ENCODE measurements around the gene CRCP.

The CRCP gene

DNA sequence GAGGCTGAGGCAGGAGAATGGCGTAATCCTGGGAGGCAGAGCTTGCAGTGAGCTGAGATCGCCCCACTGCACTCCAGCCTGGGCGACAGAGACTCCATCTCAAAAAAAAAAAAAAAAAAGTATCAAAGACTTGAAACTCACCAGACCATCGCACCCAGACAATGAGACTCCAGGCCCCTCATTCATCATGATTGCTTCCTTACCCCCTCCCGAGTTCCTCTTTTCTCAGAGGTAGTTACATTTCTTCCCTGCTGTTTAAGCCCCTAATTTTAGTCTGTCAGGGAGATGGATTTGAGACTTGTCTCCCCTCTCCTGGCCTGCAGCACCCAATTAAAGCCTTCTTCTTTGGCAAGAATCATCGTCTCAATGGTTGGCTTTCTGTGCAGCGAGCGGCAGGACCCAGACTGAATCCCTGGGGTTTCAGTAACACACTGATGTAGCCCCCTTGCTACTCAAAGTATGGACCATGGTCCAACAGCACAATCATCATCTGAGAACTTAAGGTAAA lies 71.1 kb downstream of the CRCP start:
- no peak for DNase-seq (ENCODE audit: low read depth, low spot score)
- CTCF ChIA-PET = interaction anchor here (1.4 kb wide), 1 partner anchor 14 kb away, joined by 3 read pairs; no protein-coding TSS in a partner anchor
- POLR2A ChIA-PET = no interaction called here
- no peak overlapping the region for H3K4me3 ChIP-seq (ENCODE audit: low read depth, low read length)
- TF ChIP-seq, protein P1, sequence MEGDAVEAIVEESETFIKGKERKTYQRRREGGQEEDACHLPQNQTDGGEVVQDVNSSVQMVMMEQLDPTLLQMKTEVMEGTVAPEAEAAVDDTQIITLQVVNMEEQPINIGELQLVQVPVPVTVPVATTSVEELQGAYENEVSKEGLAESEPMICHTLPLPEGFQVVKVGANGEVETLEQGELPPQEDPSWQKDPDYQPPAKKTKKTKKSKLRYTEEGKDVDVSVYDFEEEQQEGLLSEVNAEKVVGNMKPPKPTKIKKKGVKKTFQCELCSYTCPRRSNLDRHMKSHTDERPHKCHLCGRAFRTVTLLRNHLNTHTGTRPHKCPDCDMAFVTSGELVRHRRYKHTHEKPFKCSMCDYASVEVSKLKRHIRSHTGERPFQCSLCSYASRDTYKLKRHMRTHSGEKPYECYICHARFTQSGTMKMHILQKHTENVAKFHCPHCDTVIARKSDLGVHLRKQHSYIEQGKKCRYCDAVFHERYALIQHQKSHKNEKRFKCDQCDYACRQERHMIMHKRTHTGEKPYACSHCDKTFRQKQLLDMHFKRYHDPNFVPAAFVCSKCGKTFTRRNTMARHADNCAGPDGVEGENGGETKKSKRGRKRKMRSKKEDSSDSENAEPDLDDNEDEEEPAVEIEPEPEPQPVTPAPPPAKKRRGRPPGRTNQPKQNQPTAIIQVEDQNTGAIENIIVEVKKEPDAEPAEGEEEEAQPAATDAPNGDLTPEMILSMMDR (IDR thresholded peaks at IDR 0.05; ENCODE audit: insufficient read depth, low read length, missing control alignments) = no peak

DNA sequence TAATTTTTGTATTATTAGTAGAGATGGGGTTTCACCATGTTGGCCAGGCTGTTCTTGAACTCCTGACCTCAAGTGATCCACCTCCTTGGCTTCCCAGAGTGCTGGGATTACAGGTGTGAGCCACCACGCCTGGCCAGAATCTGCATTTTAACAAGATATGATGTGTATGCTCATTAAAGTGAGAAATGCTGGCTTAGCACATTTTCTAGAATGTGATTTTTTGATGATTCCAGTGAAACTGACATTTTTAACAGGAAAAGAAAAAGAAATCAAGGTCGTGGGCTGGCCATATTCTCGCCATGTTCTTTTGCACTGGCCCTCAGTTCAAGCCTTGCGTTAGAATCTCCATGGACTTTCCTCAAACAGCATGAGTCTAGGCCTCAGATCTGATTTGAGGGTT lies 72.3 kb downstream of the CRCP start:
- DNase-seq (ENCODE audit: low read depth, low spot score) = no peak
- ChIA-PET CTCF (interaction anchor here (1.5 kb wide), 1 partner anchor 18 kb away, joined by 5 read pairs; the partner anchor contains the start of gene TPST1), POLR2A (no interaction called here)
- TF ChIP-seq, protein P1 (IDR thresholded peaks at IDR 0.05; ENCODE audit: insufficient read depth, low read length, missing control alignments) = no peak
- no peak overlapping the region for H3K4me3 ChIP-seq (ENCODE audit: low read depth, low read length)

DNA sequence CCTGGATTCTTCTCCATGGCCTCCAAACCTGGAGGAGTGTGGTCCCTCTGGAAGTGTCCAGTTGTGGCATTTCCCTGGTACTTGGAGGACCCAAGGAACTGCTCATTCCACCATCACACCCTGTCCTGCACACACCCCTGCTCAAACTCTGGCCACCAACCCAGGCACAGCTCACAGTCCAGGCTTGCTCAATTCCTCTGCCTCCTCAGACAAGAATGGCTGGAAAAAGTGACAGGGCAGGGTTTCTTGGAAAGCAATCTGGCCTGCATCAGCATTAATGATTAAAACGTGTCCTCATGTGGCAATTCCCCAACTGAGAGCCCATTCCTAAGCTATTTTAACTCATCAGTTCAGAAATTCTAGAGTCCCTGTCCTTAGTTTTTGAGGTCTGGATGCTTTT lies 73.3 kb downstream of the CRCP start:
- POLR2A ChIA-PET = interaction anchor here (1.1 kb wide), 1 partner anchor 17 kb away, joined by 4 read pairs; the partner anchor contains the start of gene TPST1
- CTCF ChIA-PET = interaction anchor here (0.9 to 1.5 kb wide), 4 partner anchors 8 to 157 kb away, joined by 3 to 5 read pairs (median 3); partner anchors contain the start of gene TPST1
- peak; percentile 49 for DNase-seq (ENCODE audit: low read depth, low spot score)
- H3K4me3 ChIP-seq (ENCODE audit: low read depth, low read length) = no peak overlapping the region
- TF ChIP-seq, protein P1 (IDR thresholded peaks at IDR 0.05; ENCODE audit: insufficient read depth, low read length, missing control alignments) = no peak

DNA sequence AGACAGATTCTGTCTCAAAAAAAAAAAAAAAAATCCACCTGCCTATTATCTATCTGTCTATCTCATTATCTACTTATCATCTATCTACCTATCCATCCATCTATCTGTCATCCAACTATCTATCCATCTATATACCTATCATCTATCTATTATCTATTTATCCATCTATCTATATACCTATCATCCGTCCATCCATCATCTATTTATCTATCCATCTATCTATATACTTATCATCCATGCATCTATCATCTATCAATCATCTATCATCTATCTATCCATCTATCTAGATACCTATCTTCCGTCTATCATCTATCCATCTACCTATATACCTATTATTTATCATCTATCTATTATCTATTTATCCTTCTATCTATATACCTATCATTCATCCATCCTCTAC lies 74.0 kb downstream of the CRCP start:
- ChIA-PET CTCF (interaction anchor here (0.9 to 1.5 kb wide), 4 partner anchors 8 to 158 kb away, joined by 3 to 5 read pairs (median 3); partner anchors contain the start of gene TPST1), POLR2A (interaction anchor here (1.1 kb wide), 1 partner anchor 16 kb away, joined by 4 read pairs; the partner anchor contains the start of gene TPST1)
- TF ChIP-seq, protein P1 (IDR thresholded peaks at IDR 0.05; ENCODE audit: insufficient read depth, low read length, missing control alignments) = no peak
- no peak for DNase-seq (ENCODE audit: low read depth, low spot score)
- H3K4me3 ChIP-seq (ENCODE audit: low read depth, low read length) = no peak overlapping the region

DNA sequence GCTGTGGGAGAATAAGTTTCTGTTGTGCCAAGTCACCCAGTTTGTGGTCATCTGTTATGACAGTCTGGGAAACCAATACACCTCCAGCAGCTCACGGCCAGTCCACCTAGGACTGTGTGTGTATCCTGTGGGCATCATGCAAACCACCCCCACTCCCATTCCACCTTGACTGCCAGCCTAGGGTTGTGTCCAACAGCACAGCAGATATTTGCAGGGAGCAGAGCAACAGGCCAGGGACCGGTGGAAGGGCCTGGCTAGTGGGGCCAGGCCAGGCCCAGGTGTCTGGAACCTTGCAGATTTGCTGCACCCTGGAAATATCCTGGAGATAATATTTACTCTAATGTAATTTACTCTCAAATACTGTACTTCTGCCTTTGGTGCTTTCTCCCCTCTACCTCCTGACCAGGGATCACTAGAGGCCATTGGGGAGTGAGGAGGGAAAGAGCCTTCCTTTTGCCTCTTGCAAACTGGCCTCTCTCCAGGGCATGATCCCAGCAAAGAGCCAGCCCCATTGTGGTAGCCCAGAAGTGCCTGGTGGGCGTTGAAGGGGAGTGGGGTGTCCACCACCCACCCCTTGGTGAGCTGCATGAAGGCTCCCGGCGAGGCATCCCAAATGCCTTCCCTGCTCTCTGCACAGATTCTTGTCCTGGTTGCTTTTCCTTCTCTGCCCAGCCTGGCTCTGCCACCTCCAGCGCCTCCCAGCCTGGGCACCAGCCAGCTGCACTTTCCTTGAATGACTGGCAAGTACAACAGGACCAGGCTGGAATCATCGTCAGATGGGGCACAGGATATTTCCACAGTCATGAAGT lies 75.3 kb downstream of the CRCP start:
- TF ChIP-seq, protein P1 (IDR thresholded peaks at IDR 0.05; ENCODE audit: insufficient read depth, low read length, missing control alignments) = no peak
- CTCF ChIA-PET = interaction anchor here (0.8 kb wide), 1 partner anchor 105 kb away, joined by 3 read pairs; no protein-coding TSS in a partner anchor

DNA sequence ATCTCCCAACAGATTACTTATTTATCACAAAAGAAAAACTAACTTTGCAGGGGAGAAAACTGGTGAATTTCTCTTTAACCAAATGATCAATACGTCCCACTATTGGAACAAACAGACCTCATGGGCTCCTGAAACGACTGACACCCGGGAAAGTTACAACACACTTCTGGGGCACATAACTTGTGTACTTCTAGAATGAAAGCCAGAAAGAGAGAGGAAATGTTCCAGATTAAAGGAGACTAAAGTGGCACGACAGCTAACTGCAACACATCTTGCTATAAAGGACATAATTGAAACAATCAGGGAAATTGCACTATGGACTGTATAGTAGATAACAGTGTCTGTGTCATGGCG lies 75.8 kb downstream of the CRCP start:
- H3K4me3 ChIP-seq (ENCODE audit: low read depth, low read length) = no peak overlapping the region
- ChIA-PET CTCF (no interaction called here), POLR2A (no interaction called here)
- DNase-seq (ENCODE audit: low read depth, low spot score) = no peak
- TF ChIP-seq, protein P1 (IDR thresholded peaks at IDR 0.05; ENCODE audit: insufficient read depth, low read length, missing control alignments) = no peak

More for the DNA sequence above, 75.3 kb downstream of the CRCP start:
- POLR2A ChIA-PET = no interaction called here
- no peak for DNase-seq (ENCODE audit: low read depth, low spot score)
- no peak overlapping the region for H3K4me3 ChIP-seq (ENCODE audit: low read depth, low read length)

Data from AG04449 (cell line).